Head of caudate nucleus (tissue), 42 donors: Measurements from ENCODE around the gene RSBN1L.

Source experiments
- DNase-seq, 42 donors: peaks; one replicate each; pipeline versions ENCODE4 v3.0.0 to v3.0.0-alpha.2; 2020 to 2021; ENCODE audit warnings: mixed read lengths in 7 of 42
- intact Hi-C: fragments of 100-400 bp; cut with DNase I; formaldehyde crosslinking; loops from one replicate; pipeline ENCODE4 v1.15.0; 2022

Gene RSBN1L

GRCh38 chr7:77823787-77824186, 127.5 kb downstream of the RSBN1L start:
- intact Hi-C loops = no loop called here
- DNase-seq = no peak

GRCh38 chr7:77824636-77825035, 128.4 kb downstream of the RSBN1L start:
- no peak for DNase-seq
- intact Hi-C loops = no loop called here

GRCh38 chr7:77825131-77825530, 128.9 kb downstream of the RSBN1L start:
- DNase-seq = no peak
- intact Hi-C loops = no loop called here

- DNase-seq = no peak
- intact Hi-C loops = no loop called here
Measured at GRCh38 chr7:77826300-77826699, 130.0 kb downstream of the RSBN1L start.

- DNase-seq = no peak
- intact Hi-C loops = no loop called here
Measured at GRCh38 chr7:77827999-77828398, 131.7 kb downstream of the RSBN1L start.

DNA sequence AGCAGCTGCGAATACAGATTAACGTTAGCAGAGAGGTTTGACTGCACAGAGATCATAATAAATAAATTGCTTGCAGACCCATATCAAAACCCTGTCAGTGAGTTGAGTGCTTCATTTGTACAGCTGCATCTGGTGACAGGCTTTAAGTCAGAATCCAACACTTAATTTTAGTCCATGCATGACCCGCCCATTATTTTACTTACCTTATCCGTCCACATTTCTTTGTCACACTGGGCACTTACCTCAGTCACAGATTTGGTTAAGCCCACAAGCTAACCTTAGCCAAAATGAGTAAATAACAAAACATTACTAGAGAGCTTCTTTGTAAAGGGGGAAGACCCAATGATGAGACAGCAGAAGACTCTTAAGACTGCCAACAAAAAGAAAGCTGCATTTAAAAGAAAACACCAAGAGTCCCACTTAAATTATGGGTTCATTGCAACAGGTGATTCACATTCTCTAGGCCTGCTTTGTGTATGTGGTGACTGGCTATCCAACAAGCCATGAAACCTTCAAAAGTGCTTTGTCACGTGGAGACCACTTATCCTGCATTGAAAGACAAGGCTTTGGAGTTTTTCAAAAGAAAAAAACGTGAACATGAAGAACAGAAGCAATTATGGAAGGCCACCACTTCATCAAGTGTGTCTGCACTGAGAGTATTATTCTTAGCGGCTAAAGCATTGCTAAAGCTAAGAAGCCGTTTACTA, 134.5 kb downstream of the RSBN1L start:
- intact Hi-C loops = no loop called here
- no peak for DNase-seq

- intact Hi-C loops = no loop called here
- no peak for DNase-seq
Measured at GRCh38 chr7:77831481-77831880, 135.2 kb downstream of the RSBN1L start.

DNA sequence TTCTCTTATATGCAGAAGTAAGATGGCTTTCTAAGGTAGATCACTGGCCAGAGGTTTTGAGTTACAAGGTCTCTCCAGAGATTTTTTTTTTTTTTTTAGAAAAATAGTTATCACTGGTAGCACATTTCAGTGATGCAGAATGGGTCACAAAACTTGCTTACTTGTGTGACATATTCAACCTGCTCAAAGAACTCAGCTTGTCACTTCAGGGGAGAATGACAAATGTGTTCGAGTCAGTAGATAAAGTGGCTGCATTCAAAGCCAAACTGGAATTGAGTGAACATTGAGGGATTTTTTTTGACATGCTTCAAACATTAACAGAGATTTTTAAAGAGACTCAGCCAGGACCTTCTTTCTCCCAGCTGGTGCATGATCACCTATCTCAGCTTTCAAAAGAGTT, 135.7 kb downstream of the RSBN1L start:
- intact Hi-C loops = no loop called here
- no peak for DNase-seq
